ENCODE results near the gene TP53TG5. TPM values are rescaled to one million over a fixed set of nuclear protein-coding genes. Genes with fewer than 3 reads are reported as not detected.
A peak's percentile ranks its signal among the peaks of the same experiment; 100 is the strongest.

Gene TP53TG5
- total and polyA plus RNA-seq, 2 of the 8 experiments (the other 6 are each of a cell fraction or from before 2014, with no cell fraction given) = not detected

- TF ChIP-seq CHD7 (IDR thresholded peaks at IDR 0.05; ENCODE audit: insufficient replicate concordance, low read length) (no peak), CTCF (IDR thresholded peaks at IDR 0.05; ENCODE audit: control extremely low read depth in 1 of 3, insufficient read depth in 1 of 3, low read depth in 1 of 3, low read length in 3 of 3) (peak in 2 of 3 experiments; percentile 0 to 5; a peak in 2 of 4 replicates), BACH1 (IDR thresholded peaks at IDR 0.05; ENCODE audit: low read length) (no peak), MAX (IDR thresholded peaks at IDR 0.05) (0 out of 2 replicates have a peak, but pooled peaks have one; percentile 25), KDM4A (IDR thresholded peaks at IDR 0.05; ENCODE audit: low read depth, low read length, severe bottlenecking) (no peak)
Observed at GRCh38 chr20:45372646-45373352, 5.3 kb downstream of the TP53TG5 start (continued).

Data from H1 (cell line).